Measurements from ENCODE around the gene BPIFB4.

The BPIFB4 gene

DNA sequence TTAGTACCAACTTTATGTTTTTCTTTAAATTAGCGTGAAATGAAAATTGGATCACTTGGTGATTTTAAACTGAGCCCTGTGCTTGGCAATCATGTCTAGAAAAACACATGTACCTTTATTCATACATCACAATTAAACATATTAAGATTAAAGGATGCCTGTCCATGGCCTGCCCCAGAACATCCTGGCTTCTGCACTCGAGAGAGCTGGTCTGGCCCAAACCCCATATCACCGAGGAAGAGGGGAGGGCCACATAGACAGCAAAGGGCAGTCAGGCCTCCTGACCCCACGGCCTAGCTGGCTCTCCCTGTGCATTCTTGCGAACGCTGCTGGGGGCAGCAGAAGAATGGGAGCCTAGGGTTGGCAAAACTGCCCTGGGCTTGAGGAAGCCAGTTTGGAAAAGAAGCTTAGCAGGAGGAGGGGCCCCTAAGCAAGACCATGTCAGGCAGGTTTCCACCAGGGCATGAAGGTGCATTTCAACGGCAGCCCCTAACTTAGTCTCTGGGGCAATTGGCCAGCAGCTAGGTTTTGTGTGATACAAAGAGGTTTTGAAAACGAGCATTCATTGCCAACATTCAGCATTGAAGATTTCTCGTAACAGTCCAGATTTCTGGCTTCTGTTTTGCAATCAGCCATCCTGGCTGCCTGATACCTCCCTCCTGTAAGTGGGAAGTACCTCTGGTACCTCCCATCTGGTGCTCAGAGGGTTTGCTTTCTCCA, 17.2 kb upstream of the BPIFB4 start:
- DNase-seq (ENCODE audit: low read depth in 2 of 2) = no peak

DNA sequence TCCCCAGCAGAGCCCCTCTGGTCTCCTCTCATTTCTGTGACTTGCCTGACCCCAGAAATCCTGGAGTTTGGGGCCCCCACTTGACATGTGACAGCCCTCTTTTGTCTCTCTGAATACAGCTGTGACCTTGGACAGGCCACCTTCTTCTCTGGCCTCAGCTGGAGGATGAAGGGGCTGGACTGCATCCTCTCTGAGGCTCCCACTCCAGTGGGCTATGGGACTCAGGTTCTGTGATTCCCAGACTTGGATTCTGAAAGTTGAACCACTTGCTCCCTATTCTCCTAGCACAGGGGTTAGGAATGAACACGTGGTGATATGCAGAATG, 16.7 kb upstream of the BPIFB4 start:
- DNase-seq (ENCODE audit: low read depth in 2 of 2) = no peak

DNA sequence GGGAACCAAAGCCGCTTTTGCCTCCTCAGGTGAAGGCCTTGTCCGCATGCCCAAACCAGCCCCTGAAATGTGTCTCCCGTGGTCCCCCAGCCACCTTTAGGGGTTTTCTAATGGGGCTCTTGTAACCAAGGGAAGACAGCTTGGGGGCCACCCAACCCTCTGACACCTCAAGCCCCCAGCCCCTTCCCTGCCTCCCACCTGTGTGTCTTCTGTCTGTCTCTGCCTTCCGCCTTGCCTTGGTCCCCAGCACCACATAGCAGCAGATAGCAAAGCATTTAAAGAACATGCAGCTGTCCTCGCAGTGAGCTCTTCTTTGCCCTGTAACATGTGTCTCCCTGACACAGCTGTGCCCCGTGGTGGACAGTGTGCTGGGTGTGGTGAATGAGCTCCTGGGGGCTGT, 16.2 kb upstream of the BPIFB4 start:
- no peak for DNase-seq (ENCODE audit: low read depth in 2 of 2)

DNA sequence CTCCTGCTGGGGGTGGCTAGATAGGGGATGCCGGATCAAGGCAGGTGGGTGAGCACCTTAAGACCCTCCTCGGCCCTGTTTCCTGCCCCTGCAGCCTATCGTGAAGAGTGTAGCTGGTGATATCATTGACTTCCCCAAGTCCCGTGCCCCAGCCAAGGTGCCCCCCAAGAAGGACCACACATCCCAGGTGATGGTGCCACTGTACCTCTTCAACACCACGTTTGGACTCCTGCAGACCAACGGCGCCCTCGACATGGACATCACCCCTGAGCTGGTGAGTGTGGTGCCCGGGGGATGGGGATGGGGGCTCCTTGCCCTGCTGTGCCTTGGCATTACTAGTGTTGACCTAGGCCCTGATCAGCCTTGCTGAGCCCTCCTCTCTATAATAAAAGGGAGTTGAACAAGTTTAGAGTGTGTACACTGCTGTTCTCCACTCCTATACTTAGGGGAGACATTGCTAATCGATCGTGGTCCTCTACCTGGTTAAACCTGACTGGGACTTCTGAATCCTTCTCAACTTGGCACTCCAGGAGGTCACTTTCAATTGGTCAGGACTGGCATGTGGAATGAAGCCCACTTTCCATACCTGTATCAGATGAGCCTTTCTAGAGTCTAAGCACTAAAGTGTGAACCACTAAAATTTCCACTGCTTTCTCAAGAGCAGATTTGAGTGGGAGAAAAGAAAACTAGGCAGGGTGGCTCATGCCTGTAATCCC, 14.7 kb upstream of the BPIFB4 start:
- DNase-seq (ENCODE audit: low read depth in 2 of 2) = no peak

DNA sequence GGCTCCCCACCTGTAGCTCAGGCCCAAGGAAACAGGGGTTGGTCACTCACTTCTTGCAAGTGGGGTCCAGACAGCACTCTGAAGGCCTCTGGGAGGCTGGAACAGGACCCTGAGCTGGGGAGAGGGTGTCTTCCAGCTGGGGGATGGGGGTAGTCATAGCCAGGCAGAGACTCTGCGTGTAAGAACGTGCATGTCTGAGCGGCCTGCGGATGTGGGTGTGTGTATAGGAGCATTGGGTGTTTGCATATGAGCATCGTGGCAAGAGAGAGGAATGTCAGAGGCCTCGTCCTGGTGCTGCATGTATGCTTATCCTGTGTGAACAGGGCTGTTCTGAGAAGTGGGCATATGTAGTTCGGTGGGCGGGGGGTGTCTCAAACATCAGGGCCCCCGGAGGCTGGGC, 13.7 kb upstream of the BPIFB4 start:
- no peak for DNase-seq (ENCODE audit: low read depth in 2 of 2)

DNA sequence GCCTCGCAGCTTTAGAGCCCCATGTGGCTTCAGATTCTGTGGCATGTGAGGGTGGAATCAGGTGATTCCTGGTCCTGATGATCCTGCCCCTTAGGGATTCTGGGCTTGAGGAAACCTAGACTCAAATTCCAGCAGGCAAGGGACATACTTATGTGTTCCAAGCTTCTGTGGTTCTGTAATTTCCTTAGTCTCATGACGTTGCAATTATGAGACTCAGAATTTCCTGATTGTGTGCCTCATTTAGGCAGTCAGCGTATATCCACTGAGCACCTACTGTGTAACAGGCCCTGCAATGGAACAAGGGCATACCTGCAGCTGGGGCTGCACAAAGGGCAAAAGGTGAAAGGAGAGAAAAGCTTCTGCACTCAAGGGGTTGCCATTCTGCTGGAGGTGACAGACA, 11.6 kb upstream of the BPIFB4 start:
- DNase-seq (ENCODE audit: low read depth in 2 of 2) = no peak

DNA sequence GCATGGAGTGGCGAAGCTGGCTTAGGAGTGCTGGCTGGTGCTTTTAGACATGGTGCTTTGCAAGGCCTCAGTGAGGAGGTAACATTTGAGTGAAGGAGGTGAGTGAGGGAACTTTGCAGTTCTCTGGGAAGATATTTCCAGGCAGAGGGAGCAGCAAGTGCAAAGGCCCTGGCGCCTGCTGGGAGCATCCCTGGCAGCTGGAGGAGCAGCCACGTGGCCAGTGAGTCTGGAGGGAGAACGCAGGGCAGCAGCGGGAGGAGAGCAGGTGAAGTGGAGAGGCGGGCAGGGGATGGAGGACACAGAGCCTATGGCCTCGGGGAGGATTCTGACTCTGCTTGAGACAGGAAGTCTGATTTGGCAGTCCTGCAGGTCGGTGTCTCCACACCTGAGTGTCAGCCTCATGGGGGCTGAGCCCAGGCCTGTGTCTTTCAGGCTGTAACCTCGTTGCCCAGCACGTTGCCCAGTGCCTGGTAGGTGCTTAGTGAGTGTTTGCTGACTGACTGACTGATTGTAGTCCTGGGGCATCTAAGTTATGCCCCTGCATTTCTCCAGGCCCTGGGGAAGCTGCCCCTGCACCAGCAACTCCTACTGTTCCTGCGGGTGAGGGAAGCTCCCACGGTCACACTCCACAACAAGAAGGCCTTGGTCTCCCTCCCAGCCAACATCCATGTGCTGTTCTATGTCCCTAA, 11.0 kb upstream of the BPIFB4 start:
- DNase-seq (ENCODE audit: low read depth in 2 of 2) = no peak

DNA sequence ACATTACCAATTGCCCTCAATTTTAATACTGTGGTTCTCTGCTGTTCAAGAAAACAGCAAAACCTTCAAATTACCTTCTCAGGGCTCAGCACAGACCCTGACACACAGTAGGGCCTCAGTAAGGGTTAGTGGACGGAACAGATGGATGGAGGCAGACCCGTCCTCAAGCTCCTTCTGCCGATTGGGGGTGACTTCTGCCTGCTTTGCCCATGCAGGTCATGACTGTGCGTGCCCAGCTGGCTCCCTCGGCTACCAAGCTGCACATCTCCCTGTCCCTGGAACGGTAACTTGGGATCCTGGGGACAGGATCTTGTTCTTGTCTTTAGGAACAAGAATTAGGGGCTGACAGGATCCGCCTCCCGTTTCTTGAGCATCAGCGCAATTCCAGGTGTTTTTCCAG, 9.8 kb upstream of the BPIFB4 start:
- no peak for DNase-seq (ENCODE audit: low read depth in 2 of 2)

DNA sequence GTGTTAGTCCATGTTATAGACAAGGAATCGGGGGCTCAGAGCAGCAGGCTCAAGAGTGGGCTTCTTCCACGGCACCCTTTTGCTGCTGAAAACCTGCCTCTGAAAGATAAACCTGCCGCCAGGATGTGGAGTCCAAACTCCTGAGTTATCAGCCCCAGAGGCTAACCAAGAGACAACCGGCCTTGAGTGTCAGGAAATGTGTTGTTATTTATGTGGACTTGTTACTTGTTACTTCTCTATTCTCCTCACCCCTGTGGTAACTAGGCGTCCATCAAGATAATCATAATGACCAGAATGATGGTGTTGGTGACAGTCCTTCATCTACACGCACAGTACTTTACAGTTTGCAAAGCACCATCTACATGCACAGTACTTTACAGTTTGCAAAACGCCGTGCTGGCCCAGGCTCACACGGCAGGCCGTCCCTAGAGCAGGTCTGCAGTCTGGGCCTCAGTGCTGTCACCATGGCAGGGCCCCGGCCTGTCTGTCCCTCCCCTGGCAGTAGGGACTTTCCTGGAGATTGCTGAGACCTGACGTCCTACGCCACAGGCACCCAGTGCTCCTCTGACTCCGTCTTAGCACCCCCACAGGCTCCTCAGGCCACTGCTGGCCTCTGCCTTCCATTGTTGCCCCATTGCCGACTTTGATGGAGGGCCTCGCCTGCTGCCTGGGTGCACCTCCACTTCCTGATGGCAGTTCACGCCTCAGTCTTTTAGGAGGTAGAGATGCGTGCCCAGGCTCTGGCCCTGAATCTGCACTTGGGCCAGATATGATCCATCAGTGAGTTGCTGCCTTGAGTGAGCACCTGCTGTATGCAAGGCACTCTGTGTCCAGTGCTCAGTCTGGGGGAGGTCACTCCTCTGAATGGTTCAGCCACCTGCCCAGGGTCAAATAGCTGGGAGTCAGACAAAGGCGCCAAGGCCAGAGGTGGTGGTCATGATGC, 9.1 kb upstream of the BPIFB4 start:
- no peak for DNase-seq (ENCODE audit: low read depth in 2 of 2)

DNA sequence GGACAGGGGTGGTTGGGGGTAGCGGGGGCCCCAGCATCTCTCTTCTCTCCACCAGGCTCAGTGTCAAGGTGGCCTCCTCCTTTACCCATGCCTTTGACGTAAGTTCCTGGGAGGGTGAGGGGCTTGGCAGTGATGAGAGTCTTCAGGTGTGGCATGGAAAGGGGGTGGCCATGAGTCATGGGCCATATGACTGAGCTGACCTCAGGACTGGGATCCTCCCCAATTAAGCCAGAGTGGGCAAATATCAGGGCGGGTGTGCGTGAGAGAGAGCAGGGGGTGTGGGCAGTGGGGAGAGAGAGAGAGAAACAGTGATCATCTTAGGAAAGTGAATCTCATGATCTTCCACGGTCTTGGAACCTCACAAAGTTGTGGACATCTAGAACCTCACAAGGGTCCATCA, 8.2 kb upstream of the BPIFB4 start:
- no peak for DNase-seq (ENCODE audit: low read depth in 2 of 2)

DNA sequence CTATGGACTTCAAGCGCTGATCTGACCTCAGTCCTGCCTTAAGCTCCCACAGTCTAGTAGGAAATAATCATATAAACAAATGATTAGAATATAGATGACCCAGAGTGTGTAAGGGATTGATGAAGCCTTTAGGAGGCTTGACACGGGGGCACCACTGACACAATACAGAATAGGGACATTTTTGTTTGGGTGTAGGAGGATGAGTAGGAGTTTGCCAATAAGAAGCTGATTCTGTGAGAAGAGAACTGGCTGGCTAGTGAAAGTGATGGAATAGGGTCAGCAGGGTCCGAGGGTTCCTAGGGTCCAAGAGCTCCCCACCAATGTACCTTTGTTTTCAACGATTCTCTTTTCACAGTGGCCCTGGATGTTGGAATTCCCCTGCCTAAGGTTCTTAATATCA, 7.1 kb upstream of the BPIFB4 start:
- no peak for DNase-seq (ENCODE audit: low read depth in 2 of 2)

DNA sequence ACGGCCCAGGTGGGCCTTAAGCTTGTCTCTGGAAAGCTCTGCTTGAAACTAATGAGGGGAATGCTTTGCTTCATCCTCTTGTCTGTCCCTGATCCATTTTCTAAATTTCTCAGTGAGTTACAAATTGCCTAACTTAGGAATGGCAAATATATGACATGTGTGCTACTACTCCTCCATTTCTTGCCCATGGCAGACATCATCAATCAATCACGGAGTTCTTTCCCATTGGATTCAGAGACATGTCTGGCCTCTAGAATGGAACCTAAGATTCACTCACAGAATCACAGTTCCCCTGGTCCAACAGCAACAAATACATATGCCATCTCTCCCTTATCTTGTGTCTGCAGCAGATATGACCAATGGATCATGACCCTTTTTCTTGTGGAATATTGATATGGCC, 6.6 kb upstream of the BPIFB4 start:
- no peak for DNase-seq (ENCODE audit: low read depth in 2 of 2)

DNA sequence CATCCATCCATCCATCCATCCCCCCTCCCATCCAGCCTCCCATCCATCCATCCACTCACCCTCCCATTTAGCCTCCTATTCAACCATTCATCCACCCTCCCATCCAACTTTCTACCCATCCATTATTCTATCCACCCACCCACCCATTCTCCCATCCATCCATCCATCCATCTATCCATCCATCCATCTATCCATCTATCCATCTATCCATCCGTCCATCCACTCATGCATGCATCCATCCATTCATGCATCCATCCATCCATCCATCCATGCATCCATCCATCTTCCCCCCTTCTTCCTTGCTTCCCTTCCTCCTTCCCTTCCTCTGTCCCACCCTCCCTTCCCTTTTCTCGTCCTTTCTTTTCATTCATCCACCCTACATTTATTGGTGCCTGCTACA, 4.8 kb upstream of the BPIFB4 start:
- DNase-seq (ENCODE audit: low read depth in 2 of 2) = no peak

DNA sequence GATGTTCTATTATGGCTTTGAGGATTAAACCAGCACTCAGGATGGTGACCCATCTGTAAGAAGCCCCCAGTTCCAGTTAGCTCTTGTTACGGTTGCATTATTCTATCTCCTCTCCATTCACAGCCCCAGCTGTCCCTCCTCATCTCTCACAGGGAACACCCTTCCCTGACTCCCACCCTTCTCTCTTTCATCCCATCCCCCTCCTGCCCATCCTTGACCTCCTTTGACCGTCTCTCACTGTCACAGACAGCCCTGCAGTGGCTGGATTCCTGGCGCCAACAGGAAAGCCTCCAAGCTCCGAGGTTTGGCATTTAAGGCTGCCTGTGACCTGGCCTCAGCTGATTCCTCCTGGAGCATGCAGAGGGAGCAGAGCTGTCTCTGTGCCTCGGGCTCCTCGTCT, 4.2 kb upstream of the BPIFB4 start:
- no peak for DNase-seq (ENCODE audit: low read depth in 2 of 2)

DNA sequence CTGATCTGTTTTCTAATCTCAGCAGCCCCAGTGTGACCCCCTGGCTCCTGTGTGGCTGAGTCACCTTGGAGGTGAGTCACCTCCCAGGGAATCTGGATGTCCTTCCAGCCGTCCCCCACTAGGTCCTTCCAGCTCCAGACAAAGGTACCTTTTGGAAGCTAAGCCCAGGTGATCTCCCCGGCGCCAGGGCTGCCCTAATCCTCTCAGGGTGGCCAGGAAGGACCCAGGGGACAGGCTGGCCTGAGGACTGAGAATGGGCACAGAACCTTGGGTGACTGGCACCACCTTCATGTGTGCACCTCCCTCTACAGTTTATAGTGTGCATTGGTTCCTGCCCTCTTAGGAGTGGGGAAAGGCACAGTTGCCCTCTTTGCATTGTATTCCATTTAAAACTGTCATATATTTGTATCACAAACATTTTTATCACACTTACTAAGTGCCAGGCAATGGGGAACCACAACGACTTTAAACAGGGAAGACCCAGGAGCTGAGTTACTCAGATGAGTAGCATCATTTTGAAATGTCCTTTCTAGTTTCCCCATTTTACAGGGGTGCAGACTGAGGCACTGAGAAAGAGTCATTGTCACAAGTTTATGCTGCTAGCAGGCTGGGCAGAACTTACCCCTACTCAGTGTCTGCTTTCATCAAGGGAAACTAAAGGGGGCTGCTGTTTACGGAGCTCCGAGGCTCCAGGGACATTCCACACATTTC, 2.6 kb upstream of the BPIFB4 start:
- no peak for DNase-seq (ENCODE audit: low read depth in 2 of 2)

DNA sequence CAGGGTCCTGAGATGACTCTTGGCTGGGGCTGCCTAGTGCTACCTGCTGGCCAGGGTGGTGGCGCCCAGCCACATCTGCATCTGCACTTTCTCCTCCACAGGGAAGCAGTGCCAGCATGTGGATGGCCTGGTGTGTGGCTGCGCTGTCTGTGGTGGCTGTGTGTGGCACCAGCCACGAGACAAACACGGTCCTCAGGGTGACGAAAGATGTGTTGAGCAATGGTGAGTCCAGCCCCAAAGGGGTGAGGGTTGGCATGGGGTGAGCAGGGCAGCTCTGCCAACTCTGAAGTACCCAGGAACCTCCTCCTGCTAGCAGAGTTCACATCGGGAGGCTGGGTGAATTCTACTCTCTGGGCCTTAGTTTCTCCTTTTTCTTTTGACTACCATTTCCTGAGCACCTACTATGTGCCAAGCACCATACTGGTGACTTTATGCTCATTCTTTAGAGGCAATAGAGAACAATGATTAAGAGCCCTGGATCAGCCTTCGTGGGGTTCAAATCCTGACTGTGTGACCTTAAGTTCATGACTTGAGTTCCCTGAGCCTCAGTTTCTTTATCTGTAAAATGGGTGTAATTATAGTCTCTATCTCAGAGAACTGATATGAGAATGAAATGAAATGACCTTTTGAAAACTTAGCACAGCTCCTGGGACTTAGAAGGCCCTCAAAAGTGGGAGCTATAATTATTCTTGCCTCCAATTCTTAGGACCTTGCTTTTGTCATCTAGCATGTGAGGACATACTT, 2.1 kb downstream of the BPIFB4 start:
- no peak for DNase-seq (ENCODE audit: low read depth in 2 of 2)

DNA sequence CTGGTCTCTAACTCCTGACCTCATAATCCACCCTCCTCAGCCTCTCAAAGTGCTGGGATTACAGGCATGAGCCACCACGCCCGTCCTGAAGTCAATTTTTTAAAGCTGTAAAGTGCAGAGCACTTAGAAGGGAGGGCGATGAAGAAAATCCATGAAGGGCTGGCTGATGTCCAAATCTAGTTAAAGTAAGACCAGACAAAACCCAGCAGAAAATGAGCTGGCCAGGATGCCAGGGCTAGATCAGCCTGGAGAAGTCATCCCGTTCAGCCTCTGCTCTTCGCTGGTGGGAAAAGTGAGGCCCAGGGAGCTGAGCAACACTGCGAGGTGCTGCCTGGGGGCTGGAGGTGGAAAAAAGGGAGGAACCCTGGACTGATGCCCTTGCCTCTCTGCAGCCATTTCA, 3.1 kb downstream of the BPIFB4 start:
- DNase-seq (ENCODE audit: low read depth in 2 of 2) = no peak

DNA sequence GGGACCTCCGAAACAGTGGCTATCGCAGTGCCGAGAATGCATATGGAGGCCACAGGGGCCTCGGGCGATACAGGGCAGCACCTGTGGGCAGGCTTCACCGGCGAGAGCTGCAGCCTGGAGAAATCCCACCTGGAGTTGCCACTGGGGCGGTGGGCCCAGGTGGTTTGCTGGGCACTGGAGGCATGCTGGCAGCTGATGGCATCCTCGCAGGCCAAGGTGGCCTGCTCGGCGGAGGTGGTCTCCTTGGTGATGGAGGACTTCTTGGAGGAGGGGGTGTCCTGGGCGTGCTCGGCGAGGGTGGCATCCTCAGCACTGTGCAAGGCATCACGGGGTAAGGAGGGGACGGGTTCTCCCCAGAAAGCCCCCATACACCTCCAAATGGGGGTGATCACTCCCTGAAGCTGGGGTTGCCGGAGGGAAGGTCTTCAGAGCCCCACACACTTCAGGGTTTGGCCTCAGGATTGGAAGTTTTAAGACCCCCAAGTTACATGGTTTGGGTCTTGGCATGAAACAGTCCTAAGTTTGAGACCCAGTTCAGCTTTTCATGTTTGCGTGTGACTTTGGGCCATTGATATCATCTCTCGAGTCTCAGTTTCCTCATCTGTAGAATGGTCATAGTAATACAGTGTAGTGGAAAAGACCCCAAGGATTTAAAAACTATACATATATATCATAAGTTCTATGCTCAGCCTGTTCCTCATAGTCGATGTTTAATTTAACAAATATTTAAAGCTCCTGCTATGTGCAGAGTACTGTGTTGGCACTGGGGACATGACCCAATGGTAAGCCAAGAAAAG, 4.3 kb downstream of the BPIFB4 start:
- no peak for DNase-seq (ENCODE audit: low read depth in 2 of 2)

DNA sequence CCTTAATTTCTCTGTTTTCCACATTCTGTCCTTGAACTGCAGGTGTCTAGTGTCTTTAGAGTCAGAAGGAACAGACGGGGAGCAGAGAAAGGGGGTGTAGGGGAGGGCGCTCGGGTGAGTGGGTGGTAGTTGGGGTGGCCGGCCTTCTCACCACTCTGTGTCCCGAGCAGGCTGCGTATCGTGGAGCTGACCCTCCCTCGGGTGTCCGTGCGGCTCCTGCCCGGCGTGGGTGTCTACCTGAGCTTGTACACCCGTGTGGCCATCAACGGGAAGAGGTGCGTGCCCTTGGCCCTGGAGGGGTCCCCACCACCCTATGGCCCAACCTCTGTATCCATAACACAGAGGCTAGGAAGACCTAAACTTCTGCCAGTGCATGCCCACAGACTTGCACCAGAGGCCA, 5.3 kb downstream of the BPIFB4 start:
- DNase-seq (ENCODE audit: low read depth in 2 of 2) = no peak
